RPMI8226 (cell line): Measurements from ENCODE around the gene ARMC10.
A peak's percentile ranks its signal among the peaks of the same experiment; 100 is the strongest.
"Not testable (repeated sequence)": the region's sequence is repeated elsewhere in the genome, so short reads cannot be mapped to it uniquely, and the experiment has no call there.

Source experiments
- DNase-seq: peaks from one replicate; pipeline ENCODE4 v3.0.0-alpha.2; 2015

Gene ARMC10

GRCh38 chr7:103074519-103075336 lies at the start of gene ARMC10, which contains the start of gene FBXL13:
Gene ARMC10 (plus strand): TSS chr7:103075140. CDS start chr7:103075273, 133 bp downstream.
Gene FBXL13 (minus strand): TSS chr7:103074796.
- peak; percentile 97 for DNase-seq

GRCh38 chr7:103025341-103025740 lies 49.6 kb upstream of the ARMC10 start:
- peak; percentile 67 for DNase-seq

GRCh38 chr7:103031024-103031423 lies 43.9 kb upstream of the ARMC10 start:
- DNase-seq: no peak

GRCh38 chr7:103031781-103032180 lies 43.2 kb upstream of the ARMC10 start:
- no peak for DNase-seq

- DNase-seq: not testable (repeated sequence)
Observed at GRCh38 chr7:103034318-103034717, 40.6 kb upstream of the ARMC10 start.

GRCh38 chr7:103037476-103037822 lies 37.5 kb upstream of the ARMC10 start:
- no peak for DNase-seq

- DNase-seq: peak; percentile 26
Observed at GRCh38 chr7:103037823-103038739, 36.9 kb upstream of the ARMC10 start.

GRCh38 chr7:103041815-103042214 lies 33.1 kb upstream of the ARMC10 start:
- not testable (repeated sequence) for DNase-seq

GRCh38 chr7:103048833-103049232 lies 26.1 kb upstream of the ARMC10 start:
- peak; percentile 33 for DNase-seq

- no peak for DNase-seq
Observed at GRCh38 chr7:103051519-103051918, 23.4 kb upstream of the ARMC10 start.

GRCh38 chr7:103056006-103056405 lies 18.9 kb upstream of the ARMC10 start:
- not testable (repeated sequence) for DNase-seq

GRCh38 chr7:103058122-103058521 lies 16.8 kb upstream of the ARMC10 start:
- DNase-seq: no peak

GRCh38 chr7:103059471-103059870 lies 15.5 kb upstream of the ARMC10 start:
- DNase-seq: no peak

- DNase-seq: no peak
Observed at GRCh38 chr7:103063895-103064294, 11.0 kb upstream of the ARMC10 start.

- DNase-seq: peak; percentile 71
Observed at GRCh38 chr7:103065667-103066066, 9.3 kb upstream of the ARMC10 start.

GRCh38 chr7:103068414-103069403 lies 6.2 kb upstream of the ARMC10 start:
- no peak for DNase-seq

GRCh38 chr7:103071000-103071399 lies 3.9 kb upstream of the ARMC10 start:
- no peak for DNase-seq

- DNase-seq: no peak
Observed at GRCh38 chr7:103073989-103074518, 886 bp upstream of the ARMC10 start.

- peak; percentile 72 for DNase-seq
Observed at GRCh38 chr7:103075337-103075918, 488 bp downstream of the ARMC10 start.

GRCh38 chr7:103076764-103077163 lies 1.8 kb downstream of the ARMC10 start:
- DNase-seq: no peak

- DNase-seq: no peak
Observed at GRCh38 chr7:103077318-103077717, 2.4 kb downstream of the ARMC10 start.

GRCh38 chr7:103078226-103078625 lies 3.3 kb downstream of the ARMC10 start:
- not testable (repeated sequence) for DNase-seq
